GM12801 (cell line): ENCODE results near the gene SMARCC1.

ENCODE experiments used
- CTCF ChIP-seq: IDR thresholded peaks from one replicate; pipeline ENCODE4 v1.5.1; 2011; ENCODE audit warnings: control low read depth; ENCODE audit not compliant: insufficient read length; ENCODE audit errors: extremely low read depth

The SMARCC1 gene

GRCh38 chr3:47541583-47542108 lies 240.0 kb downstream of the SMARCC1 start:
- no peak for TF ChIP-seq CTCF

DNA sequence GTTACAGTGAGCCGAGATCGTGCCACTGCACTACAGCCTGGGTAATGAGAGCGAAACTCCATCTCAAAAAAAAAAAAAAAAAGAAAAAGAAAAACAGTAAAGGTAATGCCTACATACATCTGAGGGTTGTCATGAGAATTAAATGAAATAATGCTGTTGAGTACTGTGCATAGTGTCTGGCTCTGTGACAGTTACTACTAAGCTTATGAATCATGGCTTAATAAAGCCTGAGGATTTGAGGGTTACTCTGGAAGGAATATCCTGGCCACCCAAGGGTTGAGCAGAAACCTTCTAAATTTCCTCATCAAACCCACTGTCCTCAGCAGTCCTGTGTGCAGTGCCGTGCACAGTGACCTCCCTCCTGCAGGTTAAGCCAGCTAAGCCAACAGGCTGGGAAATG lies 241.4 kb downstream of the SMARCC1 start:
- no peak for TF ChIP-seq CTCF

GRCh38 chr3:47536967-47537366 lies 244.7 kb downstream of the SMARCC1 start:
- TF ChIP-seq CTCF: no peak

GRCh38 chr3:47536221-47536891 lies 245.3 kb downstream of the SMARCC1 start:
- no peak for TF ChIP-seq CTCF
